Activated CD4-positive, alpha-beta T cell treated with anti-CD3 and anti-CD28 coated beads, Interleukin-10, Interleukin-2, amounts not matched to agents 100 ng/mL and 50 ng/mL, durations not matched to agents 16 hours and 8 hours (primary cell): ENCODE results near the gene ABCA2.
"Not testable (repeated sequence)": the region's sequence is repeated elsewhere in the genome, so short reads cannot be mapped to it uniquely, and the experiment has no call there.

Source experiments
- DNase-seq: peaks from one replicate; pipeline ENCODE4 v3.0.0-alpha.2; 2020

Gene ABCA2

GRCh38 chr9:137044502-137045177, 16.6 kb upstream of the ABCA2 start:
- no peak for DNase-seq

- no peak for DNase-seq
Observed at GRCh38 chr9:137044037-137044436, 16.0 kb upstream of the ABCA2 start.

GRCh38 chr9:137042751-137043727, 15.0 kb upstream of the ABCA2 start:
- DNase-seq, result no peak

GRCh38 chr9:137041124-137041523, 13.1 kb upstream of the ABCA2 start:
- no peak for DNase-seq

GRCh38 chr9:137040568-137040967, 12.5 kb upstream of the ABCA2 start:
- DNase-seq, result no peak

- DNase-seq, result no peak
Observed at GRCh38 chr9:137039611-137040366, 11.8 kb upstream of the ABCA2 start.

- no peak for DNase-seq
Observed at GRCh38 chr9:137038916-137039315, 10.9 kb upstream of the ABCA2 start.

GRCh38 chr9:137037483-137037882, 9.4 kb upstream of the ABCA2 start:
- no peak for DNase-seq

GRCh38 chr9:137037035-137037434, 9.0 kb upstream of the ABCA2 start:
- DNase-seq, result no peak

GRCh38 chr9:137035937-137036336, 7.9 kb upstream of the ABCA2 start:
- DNase-seq, result no peak

- DNase-seq, result no peak
Observed at GRCh38 chr9:137035507-137035834, 7.4 kb upstream of the ABCA2 start.

- DNase-seq, result peak; percentile 97
Observed at GRCh38 chr9:137034709-137035506, 6.9 kb upstream of the ABCA2 start.

GRCh38 chr9:137034039-137034708, 6.1 kb upstream of the ABCA2 start:
- no peak for DNase-seq

GRCh38 chr9:137033481-137033880, 5.4 kb upstream of the ABCA2 start:
- not testable (repeated sequence) for DNase-seq

GRCh38 chr9:137032858-137033257, 4.8 kb upstream of the ABCA2 start:
- DNase-seq, result peak; percentile 75

- DNase-seq, result peak; percentile 89
Observed at GRCh38 chr9:137031904-137032640, 4.0 kb upstream of the ABCA2 start, which contains the start of gene FUT7. FUT7 (minus strand) TSS chr9:137032088; CDS start chr9:137031991, 97 bp downstream.

- DNase-seq, result peak; percentile 93
Observed at GRCh38 chr9:137030538-137031527, 2.8 kb upstream of the ABCA2 start.

- peak; percentile 56 for DNase-seq
Observed at GRCh38 chr9:137030006-137030405, 2.0 kb upstream of the ABCA2 start.

GRCh38 chr9:137029058-137029936, 1.3 kb upstream of the ABCA2 start:
- DNase-seq, result peak; percentile 91
